Measurements from ENCODE around the gene ARID1B. TPM values are rescaled to one million over a fixed set of nuclear protein-coding genes. Genes with fewer than 3 reads are reported as not detected.

ARID1B gene
- total RNA-seq, 2 experiments from 2014 or later = 36.9 to 38.9 TPM

DNA sequence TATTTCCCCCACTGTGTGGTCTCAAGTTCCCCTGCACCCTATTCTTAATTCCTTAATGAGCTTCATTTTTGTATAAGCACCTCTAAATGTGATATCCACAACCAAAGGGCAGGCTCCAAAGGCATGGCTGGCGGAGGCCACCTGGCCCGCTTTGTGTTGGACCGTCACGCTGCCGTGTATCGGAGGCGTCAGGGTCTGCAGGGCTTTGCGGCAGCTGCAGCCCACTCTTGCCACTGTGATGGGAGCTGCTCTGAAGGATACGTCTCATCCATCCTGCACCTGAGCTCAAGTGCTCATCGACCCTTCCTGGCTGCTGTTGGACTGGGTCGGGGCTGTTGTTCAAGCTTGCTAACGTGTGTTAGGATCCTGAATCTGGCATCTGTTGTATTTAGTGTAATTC, 177.6 kb downstream of the ARID1B start:
- intact Hi-C loops (cut with micrococcal nuclease) = no loop called here
- Mint-ChIP-seq H3K4me1 (ENCODE audit: low read depth) (peaks cover 68% of the 10 kb centered on the region), H3K27me3 (no peaks in the 10 kb centered on the region), H3K27ac (no peak overlapping the region), H3K36me3 (ENCODE audit: low read depth) (no peaks in the 10 kb centered on the region), H3K9me3 (no peaks in the 10 kb centered on the region), H3K4me3 (no peak overlapping the region)
- no peak for ATAC-seq
- ChIA-PET POLR2A (interaction anchor here (1.0 kb wide), 1 partner anchor 66 kb away, joined by 3 read pairs; no protein-coding TSS in a partner anchor), CTCF (interaction anchor here (0.9 to 1.5 kb wide), 2 partner anchors 16 to 46 kb away, joined by 4 read pairs; no protein-coding TSS in a partner anchor)
- DNase-seq = no peak
- TF ChIP-seq, protein P1, sequence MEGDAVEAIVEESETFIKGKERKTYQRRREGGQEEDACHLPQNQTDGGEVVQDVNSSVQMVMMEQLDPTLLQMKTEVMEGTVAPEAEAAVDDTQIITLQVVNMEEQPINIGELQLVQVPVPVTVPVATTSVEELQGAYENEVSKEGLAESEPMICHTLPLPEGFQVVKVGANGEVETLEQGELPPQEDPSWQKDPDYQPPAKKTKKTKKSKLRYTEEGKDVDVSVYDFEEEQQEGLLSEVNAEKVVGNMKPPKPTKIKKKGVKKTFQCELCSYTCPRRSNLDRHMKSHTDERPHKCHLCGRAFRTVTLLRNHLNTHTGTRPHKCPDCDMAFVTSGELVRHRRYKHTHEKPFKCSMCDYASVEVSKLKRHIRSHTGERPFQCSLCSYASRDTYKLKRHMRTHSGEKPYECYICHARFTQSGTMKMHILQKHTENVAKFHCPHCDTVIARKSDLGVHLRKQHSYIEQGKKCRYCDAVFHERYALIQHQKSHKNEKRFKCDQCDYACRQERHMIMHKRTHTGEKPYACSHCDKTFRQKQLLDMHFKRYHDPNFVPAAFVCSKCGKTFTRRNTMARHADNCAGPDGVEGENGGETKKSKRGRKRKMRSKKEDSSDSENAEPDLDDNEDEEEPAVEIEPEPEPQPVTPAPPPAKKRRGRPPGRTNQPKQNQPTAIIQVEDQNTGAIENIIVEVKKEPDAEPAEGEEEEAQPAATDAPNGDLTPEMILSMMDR (IDR thresholded peaks at IDR 0.05) = no peak

DNA sequence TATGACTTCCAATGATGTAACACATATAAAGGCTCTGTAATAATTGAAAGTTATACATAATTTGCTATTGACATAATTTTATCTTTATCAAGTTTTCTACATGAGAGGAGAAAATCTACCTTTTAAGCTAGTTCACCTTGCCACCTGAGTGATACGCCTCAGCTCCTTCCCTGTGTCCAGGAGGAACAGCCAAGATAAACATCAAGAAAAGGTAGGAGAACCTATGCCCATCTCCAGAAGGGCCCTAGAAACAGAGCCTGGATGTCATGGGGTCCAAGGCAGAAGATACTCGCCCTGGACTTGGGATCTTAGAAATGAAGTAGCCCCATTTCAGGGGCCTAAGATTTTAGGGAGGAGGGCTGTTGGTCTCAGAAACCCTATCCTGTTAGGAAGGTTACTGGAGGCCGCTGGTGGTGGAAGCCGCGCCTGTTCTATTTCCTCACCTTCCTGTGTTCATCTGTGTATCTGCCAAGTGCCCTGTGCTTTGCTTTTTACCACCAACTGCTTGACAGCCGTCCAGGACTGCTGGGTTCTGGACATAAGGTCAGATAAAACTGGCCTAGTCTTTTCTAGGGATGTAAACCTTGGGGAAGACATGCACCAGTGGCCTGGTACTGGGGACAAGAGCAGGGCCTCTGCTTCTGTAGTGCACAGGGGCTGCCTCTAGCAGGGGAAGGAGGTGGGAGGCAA, 178.5 kb downstream of the ARID1B start:
- no peak for DNase-seq
- POLR2A ChIA-PET = interaction anchor here (1.0 kb wide), 1 partner anchor 66 kb away, joined by 3 read pairs; no protein-coding TSS in a partner anchor
- H3K36me3 Mint-ChIP-seq (ENCODE audit: low read depth) = no peaks in the 10 kb centered on the region
- no peaks in the 10 kb centered on the region for H3K9me3 Mint-ChIP-seq
- ATAC-seq = no peak
- TF ChIP-seq, protein P1 (IDR thresholded peaks at IDR 0.05) = no peak
- H3K4me3 Mint-ChIP-seq = no peak overlapping the region
- H3K27ac Mint-ChIP-seq = no peak overlapping the region
- intact Hi-C loops (cut with micrococcal nuclease) = no loop called here
- CTCF ChIA-PET = interaction anchor here (1.5 kb wide), 1 partner anchor 17 kb away, joined by 4 read pairs; no protein-coding TSS in a partner anchor
- H3K4me1 Mint-ChIP-seq (ENCODE audit: low read depth) = peaks cover 66% of the 10 kb centered on the region
- no peaks in the 10 kb centered on the region for H3K27me3 Mint-ChIP-seq

DNA sequence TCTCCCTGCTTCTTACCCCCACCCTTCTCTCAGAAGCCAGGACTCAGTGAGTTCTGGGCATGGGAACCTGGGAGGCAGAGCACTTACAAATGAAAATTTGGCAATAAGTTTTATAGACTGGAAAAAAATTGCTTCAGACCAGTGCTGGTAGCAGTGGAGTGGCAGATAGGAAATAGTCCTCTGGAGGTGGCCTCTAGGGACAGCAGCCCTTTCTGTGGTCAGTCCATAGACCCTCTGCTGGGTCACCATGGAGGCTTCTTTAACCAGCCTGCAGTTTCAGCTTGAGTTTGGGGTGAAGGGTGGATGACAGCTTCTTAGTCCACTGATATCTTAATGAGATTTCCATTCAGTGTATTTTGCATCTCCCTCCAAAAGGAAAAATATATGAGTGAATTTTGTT, 179.1 kb downstream of the ARID1B start:
- ATAC-seq = no peak
- intact Hi-C loops (cut with micrococcal nuclease) = no loop called here
- TF ChIP-seq, protein P1 (IDR thresholded peaks at IDR 0.05) = no peak

DNA sequence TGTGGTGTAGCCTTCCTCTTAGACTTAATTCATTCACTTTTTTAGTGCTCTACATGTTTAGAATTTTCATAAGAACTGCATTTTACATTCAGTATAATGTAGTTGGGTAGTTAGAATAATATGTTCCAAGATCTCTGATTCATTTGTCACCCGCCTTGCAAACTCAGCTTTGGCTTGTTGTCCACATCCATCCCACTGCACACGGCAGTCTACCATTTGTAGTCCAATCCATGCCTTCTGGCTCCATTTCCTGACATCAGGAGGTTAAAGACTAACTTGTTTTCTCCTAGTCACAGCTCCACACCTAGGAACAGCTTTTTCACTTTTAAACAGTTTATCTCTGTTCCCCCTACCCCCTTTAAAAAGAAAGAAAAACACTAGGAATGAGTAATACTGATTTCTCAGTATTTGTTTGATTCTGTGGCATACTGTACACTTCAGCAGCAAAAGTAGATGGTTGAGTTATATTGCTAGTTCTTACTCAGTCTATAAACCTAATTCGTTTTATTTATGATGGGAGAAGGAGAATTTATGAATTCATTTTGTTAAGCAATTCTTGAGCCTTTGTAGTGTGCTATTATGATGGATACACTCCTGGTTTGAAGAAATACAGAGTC, 180.9 kb downstream of the ARID1B start:
- Mint-ChIP-seq H3K27ac (peak overlapping the region; percentile 66), H3K4me3 (no peak overlapping the region), H3K4me1 (ENCODE audit: low read depth) (peaks cover 62% of the 10 kb centered on the region), H3K36me3 (ENCODE audit: low read depth) (no peaks in the 10 kb centered on the region), H3K27me3 (no peaks in the 10 kb centered on the region), H3K9me3 (no peaks in the 10 kb centered on the region)
- peak; percentile 84 for ATAC-seq
- intact Hi-C loops (cut with micrococcal nuclease) = no loop called here
- no peak for DNase-seq
- CTCF ChIA-PET = no interaction called here
- TF ChIP-seq, protein P1 (IDR thresholded peaks at IDR 0.05) = no peak
- POLR2A ChIA-PET = no interaction called here

More for the DNA sequence above, 179.1 kb downstream of the ARID1B start:
- Mint-ChIP-seq H3K9me3 (no peaks in the 10 kb centered on the region), H3K4me3 (no peak overlapping the region), H3K27me3 (no peaks in the 10 kb centered on the region), H3K36me3 (ENCODE audit: low read depth) (no peaks in the 10 kb centered on the region), H3K4me1 (ENCODE audit: low read depth) (peaks cover 68% of the 10 kb centered on the region), H3K27ac (no peak overlapping the region)
- no peak for DNase-seq
- CTCF ChIA-PET = no interaction called here
- POLR2A ChIA-PET = no interaction called here

DNA sequence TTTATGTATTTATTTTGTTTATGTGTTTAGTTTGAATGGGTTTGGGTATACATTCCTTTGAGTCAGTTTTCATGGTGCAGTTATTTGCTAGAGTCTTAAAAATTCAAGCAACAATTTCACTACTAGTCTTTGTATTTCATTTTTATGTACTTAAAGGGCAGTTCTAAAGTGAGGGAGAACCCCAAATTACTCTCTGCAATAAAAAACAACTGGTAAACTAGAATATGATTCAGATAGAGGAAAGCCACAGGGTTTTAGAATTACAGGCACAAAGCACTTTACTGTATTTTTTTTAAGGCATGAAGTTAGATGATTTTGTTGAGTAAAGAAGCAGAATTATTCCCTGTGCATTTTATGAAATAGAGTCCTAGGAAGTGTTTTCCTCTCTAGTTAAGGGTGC, 183.3 kb downstream of the ARID1B start:
- Mint-ChIP-seq H3K27ac (no peak overlapping the region), H3K4me3 (no peak overlapping the region), H3K27me3 (no peaks in the 10 kb centered on the region), H3K4me1 (ENCODE audit: low read depth) (peaks cover 53% of the 10 kb centered on the region), H3K36me3 (ENCODE audit: low read depth) (no peaks in the 10 kb centered on the region), H3K9me3 (no peaks in the 10 kb centered on the region)
- TF ChIP-seq, protein P1 (IDR thresholded peaks at IDR 0.05) = no peak
- ChIA-PET CTCF (no interaction called here), POLR2A (interaction anchor here (0.6 kb wide), 1 partner anchor 24 kb away, joined by 3 read pairs; no protein-coding TSS in a partner anchor)
- DNase-seq (no peak), ATAC-seq (no peak)
- intact Hi-C loops (cut with micrococcal nuclease) = no loop called here

Data from activated CD8-positive, alpha-beta T cell treated with anti-CD3 and anti-CD28 coated beads for 36 hours (primary cell).